Kidney (tissue), 14 donors: Measurements from ENCODE around the gene KCNK1. TPM values are rescaled to one million over a fixed set of nuclear protein-coding genes. Genes with fewer than 3 reads are reported as not detected.

Experiments
- DNase-seq, 5 donors: peaks; one replicate each; pipeline ENCODE4 v3.0.0-alpha.2; 2013 to 2020
- FAIRE-seq: peaks from 2 replicates; lab custom pipeline; 2012; peaks lifted over from hg19 to GRCh38; lab: Jason Lieb, UNC
- H3K27ac ChIP-seq, 2 donors: one replicate each; pipeline ENCODE4 v1.7.0; 2013; ENCODE audit warnings: low read depth in 2 of 2, low read length in 2 of 2, inconsistent platforms in 1 of 2
- H3K27me3 ChIP-seq: one replicate; pipeline ENCODE4 v1.7.1; 2013; ENCODE audit warnings: low read length, inconsistent platforms; ENCODE audit not compliant: control insufficient read depth, insufficient read depth
- H3K36me3 ChIP-seq, 3 donors: one replicate each; pipeline versions ENCODE4 v1.7.0 to v1.7.1; 2013; ENCODE audit warnings: low read length in 3 of 3, control low read depth in 1 of 3, inconsistent platforms in 1 of 3; ENCODE audit not compliant: insufficient read depth in 3 of 3, control insufficient read depth in 2 of 3
- H3K4me1 ChIP-seq, 3 donors: one replicate each; pipeline versions ENCODE4 v1.7.0 to v1.7.1; 2013; ENCODE audit warnings: low read length in 3 of 3, inconsistent platforms in 1 of 3, low read depth in 1 of 3; ENCODE audit not compliant: control insufficient read depth in 2 of 3, insufficient read depth in 2 of 3
- H3K4me3 ChIP-seq, 3 donors: one replicate each; pipeline versions ENCODE4 v1.7.0 to v1.8.1; 2013; ENCODE audit warnings: low read length in 3 of 3, control low read depth in 1 of 3, inconsistent platforms in 1 of 3
- H3K9ac ChIP-seq, 3 donors: one replicate each; pipeline versions ENCODE4 v1.7.0 to v1.7.1; 2013; ENCODE audit warnings: low read length in 3 of 3, control low read depth in 1 of 3, inconsistent platforms in 1 of 3
- H3K9me3 ChIP-seq, 3 donors: one replicate each; pipeline versions ENCODE4 v1.7.0 to v1.7.1; 2013; ENCODE audit warnings: low read length in 3 of 3, control low read depth in 1 of 3, inconsistent platforms in 1 of 3; ENCODE audit not compliant: control insufficient read depth in 2 of 3, insufficient read depth in 1 of 3
- CTCF ChIP-seq: IDR thresholded peaks from 3 replicates; pipeline ENCODE4 v1.5.1; 2012; ENCODE audit warnings: mild to moderate bottlenecking, moderate library complexity, borderline replicate concordance; ENCODE audit not compliant: insufficient read depth; ENCODE audit errors: extremely low read depth
- intact Hi-C: fragments of 100-400 bp; cut with DNase I; formaldehyde crosslinking; loops from one replicate; pipeline ENCODE4 v1.11.1; 2022
- polyA plus RNA-seq: library from polyadenylated mRNA; stranded (reverse); fragments of 350-450 nt; fragmentation: Illumina TruSeq; extraction: RNeasy Lipid Tissue Mini Kit (QIAGEN cat#74804); gene quantifications from one replicate; pipeline ENCODE4 v1.2.3, GENCODE V29; 2014; ENCODE audit warnings: low read depth, low replicate concordance; ENCODE audit not compliant: insufficient read depth
- total RNA-seq: library from RNA; stranded (reverse); fragmentation: NEBNext Ultra II Directional; extraction: Animal tissue kit (Norgen Biotek cat#: 25700); gene quantifications from one replicate; pipeline ENCODE4 v1.2.1, GENCODE V29; 2021
- donor health status: control.
- donor health status: control.
- donor health status: control.
- donor health status: control.
- donor health status: control.
- donor health status: DM: yes; HTN: yes; CAD: no.
- donor health status: Normal renal cell carcinoma (clear cell type).

KCNK1 gene
- total and polyA plus RNA-seq, 2 donors from 2014 or later: 10.0 to 10.7 TPM

GRCh38 chr1:233575450-233575849 is 38.5 kb upstream of the KCNK1 start:
- Histone ChIP-seq H3K27me3 (no peaks in the 10 kb centered on the region), H3K9ac (no peak overlapping the region), H3K9me3 (no peaks in the 10 kb centered on the region), H3K4me1 (no peaks in the 10 kb centered on the region), H3K36me3 (no peaks in the 10 kb centered on the region), H3K4me3 (no peak overlapping the region), H3K27ac (no peak overlapping the region)
- no peak for DNase-seq
- no peak for FAIRE-seq
- intact Hi-C loops: no loop called here
- TF ChIP-seq CTCF: no peak

- intact Hi-C loops: no loop called here
- no peak for TF ChIP-seq CTCF
- Histone ChIP-seq H3K9me3 (no peaks in the 10 kb centered on the region), H3K27me3 (no peaks in the 10 kb centered on the region), H3K27ac (no peak overlapping the region), H3K9ac (no peak overlapping the region), H3K4me1 (no peaks in the 10 kb centered on the region), H3K4me3 (no peak overlapping the region), H3K36me3 (no peaks in the 10 kb centered on the region)
- FAIRE-seq (no peak), DNase-seq (no peak)
Observed at GRCh38 chr1:233582439-233582838, 31.5 kb upstream of the KCNK1 start.

DNA sequence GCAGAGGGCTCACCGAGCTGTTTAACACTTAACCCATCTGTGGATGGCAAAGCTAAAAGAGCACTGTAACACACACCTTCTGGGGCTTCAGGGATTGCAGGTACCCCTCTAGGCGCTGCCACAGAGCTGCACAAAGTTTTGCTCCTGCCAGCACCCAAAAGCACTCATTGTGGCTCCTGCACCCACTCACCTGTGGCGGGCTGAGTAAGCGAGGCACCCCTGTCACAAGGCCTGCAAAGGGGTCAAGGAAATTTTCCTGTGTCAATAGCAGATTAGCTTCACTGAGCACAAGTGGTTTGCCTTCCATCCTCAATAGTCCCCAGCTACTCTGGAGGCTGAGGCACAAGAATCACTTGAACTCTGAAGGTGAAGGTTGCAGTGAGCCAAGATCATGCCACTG is 29.5 kb upstream of the KCNK1 start:
- H3K36me3 ChIP-seq: no peaks in the 10 kb centered on the region
- TF ChIP-seq CTCF: no peak
- H3K9me3 ChIP-seq: no peaks in the 10 kb centered on the region
- no peak for FAIRE-seq
- no peaks in the 10 kb centered on the region for H3K27me3 ChIP-seq
- no peak overlapping the region for H3K4me3 ChIP-seq
- H3K27ac ChIP-seq: no peak overlapping the region
- intact Hi-C loops: no loop called here
- H3K9ac ChIP-seq: no peak overlapping the region
- no peak for DNase-seq
- H3K4me1 ChIP-seq: peaks cover 0 to 2% (median 0%) of the 10 kb centered on the region in 3 donors

DNA sequence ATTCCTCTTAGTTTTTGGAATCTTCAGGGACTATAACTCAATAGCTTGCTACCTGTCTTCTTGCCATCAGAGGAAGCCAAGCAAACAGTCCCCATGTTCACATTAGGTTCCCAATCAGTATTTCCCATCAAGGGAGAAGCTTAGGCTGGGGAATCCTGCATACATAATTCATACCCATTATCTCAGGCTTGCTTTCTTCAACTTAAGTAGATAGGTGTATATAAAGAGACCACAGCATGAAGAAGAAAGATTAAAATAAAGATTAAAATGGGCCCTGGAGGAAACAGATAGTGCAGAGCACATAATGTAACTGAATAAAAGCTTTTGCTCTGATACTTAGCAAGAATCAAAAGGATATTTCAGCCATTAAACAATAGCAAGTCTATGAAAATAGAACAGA is 29.0 kb upstream of the KCNK1 start:
- Histone ChIP-seq H3K9me3 (no peaks in the 10 kb centered on the region), H3K9ac (no peak overlapping the region), H3K27me3 (no peaks in the 10 kb centered on the region), H3K4me1 (peaks cover 0 to 2% (median 0%) of the 10 kb centered on the region in 3 donors), H3K4me3 (no peak overlapping the region), H3K36me3 (no peaks in the 10 kb centered on the region), H3K27ac (no peak overlapping the region)
- FAIRE-seq: no peak
- DNase-seq: no peak
- TF ChIP-seq CTCF: no peak
- intact Hi-C loops: no loop called here
